Activated CD8-positive, alpha-beta memory T cell treated with anti-CD3 and anti-CD28 coated beads, Interleukin-2, amount 50 U/mL, for 48 hours (primary cell): ENCODE data around the gene DTX4.

Experiments used
- DNase-seq: peaks from one replicate; pipeline ENCODE4 v3.0.0-alpha.2; 2020

The DTX4 gene

DNA sequence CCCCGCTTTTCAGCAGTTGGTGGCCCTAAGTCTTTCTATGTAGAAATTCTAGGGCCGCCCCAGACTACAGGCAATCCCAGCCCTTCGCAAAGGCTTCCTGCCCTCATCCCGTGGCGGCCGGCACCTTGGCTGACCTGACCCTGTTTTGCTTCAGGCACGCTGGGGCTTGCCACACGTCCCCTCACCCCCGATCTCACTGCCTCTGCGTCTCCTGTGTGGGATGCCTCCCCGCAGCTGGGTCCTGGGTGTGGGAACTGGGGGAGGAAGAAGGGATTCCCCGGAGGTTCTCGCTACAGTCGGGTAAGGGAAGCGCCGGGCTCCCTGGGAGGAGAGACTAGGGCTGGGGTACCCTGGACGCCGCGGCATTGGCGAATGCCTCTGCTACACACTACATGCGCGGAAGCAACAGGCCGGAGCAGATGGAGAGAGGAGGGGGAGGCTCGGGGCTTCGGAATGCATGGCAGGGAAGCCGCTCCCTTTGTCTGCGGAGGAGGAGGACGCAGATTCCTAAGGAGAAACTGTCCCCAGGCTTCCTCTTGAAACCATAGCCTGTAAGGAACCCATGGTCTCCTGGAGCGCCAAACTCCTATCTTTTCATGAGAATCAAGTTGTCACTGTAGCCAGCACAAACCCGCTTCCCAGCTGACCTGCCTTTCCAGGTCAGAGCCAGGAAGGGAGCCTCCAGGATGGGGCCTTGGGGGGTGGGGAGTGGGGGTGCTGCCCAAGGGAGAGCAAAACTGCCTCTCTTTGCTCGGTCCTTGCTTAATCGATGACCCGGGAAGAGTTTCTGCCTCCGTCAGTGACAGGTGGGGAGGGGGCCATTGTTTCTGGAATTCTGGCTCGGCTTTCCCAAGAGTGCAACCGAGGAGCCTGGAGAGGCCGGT, 1.4 kb downstream of the DTX4 start:
- DNase-seq, result peak; percentile 58

DNA sequence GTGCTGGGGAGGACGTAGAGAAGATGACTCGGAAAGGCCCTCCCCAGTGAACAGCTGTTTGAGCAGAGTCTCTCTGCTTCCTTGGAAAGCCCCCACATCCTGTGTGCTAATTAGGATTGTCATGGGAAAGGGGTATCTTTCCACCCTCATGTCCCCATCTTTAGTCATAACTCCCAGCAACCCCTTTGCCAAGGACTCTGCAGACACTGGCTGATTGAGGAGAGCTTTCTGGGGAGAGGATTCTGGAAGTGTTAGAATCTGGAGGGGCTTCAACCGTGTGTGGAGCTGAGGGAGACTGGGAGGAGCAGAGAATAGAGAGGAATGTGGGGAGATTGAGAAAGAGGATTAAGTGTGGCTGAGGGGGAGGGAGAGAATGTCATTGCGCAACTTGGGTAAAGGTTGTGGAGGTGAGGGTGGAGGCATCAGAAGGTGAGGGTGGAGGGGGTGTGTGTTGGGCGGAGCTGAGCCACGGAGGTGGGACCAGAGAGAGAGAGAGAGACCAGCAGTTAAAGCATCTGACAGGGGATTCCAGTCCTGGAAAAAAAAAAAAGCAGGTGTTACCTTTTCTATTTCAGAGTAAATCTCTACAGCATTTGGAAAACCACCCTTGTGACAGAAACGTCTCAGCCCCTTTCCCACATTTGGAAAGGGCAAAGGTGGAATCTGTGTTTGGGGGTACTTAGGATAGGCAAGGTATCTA, 2.2 kb downstream of the DTX4 start:
- DNase-seq, result no peak

DNA sequence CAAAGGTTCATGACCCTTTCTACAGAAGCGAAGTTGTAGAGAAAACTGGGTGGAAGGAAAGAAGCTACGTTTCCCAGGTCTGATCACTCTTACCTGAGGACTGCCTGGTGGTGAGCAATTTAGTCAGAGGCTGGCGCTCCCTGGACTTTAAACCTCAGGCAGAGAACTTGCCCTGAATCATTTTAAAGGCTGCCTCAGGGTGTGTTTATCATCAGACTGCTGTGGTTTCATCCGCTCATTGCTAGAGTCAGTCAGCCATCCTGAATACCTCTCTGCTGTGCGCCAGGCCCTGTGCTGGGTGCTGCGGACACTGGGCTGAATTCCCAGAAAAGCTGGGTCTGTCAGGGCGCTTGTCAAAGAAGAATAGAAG, 2.7 kb downstream of the DTX4 start:
- no peak for DNase-seq

DNA sequence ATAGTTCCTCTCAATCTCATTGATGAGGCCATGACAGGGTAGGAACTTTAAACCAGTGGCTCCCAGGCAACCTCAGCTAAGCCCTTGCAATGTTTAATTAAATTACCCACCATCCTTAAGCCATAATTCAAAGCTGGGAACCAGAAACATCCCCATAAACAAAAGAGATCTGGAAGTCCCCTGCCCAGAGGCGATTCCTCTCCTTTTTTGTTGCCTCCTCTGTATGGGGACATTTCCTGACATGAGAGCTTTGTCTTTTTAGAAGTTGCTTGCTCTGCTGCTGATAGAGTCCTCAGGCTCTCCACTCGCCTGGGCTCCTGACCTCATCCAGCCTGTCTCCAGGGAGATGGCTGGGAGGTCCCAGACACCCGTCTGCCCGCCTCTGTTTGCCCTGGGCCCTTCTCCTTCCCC, 3.2 kb downstream of the DTX4 start:
- DNase-seq, result no peak

GRCh38 chr11:59176330-59176729, 4.4 kb downstream of the DTX4 start:
- no peak for DNase-seq

DNA sequence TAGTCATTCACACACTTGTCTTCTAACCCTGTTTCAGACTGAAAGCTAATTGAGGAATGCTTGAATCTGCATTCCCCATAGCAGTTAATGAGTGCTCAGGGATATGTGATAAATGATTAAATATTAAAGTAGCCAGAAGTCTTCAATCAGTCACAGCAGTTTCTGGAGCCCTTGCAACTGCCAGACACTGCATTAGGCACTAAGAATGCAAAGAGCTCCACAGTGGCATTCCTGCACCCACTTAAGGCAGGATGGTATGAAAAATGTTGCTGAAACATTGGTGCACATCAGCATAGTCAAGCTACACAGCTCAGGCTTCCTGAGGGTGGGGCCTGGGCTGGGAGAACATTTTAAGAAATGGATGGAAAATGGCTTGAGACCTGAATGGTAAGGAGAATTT, 6.5 kb downstream of the DTX4 start:
- DNase-seq, result no peak

- DNase-seq, result no peak
These were observed 7.2 kb downstream of the DTX4 start for GRCh38 chr11:59179121-59179520.

DNA sequence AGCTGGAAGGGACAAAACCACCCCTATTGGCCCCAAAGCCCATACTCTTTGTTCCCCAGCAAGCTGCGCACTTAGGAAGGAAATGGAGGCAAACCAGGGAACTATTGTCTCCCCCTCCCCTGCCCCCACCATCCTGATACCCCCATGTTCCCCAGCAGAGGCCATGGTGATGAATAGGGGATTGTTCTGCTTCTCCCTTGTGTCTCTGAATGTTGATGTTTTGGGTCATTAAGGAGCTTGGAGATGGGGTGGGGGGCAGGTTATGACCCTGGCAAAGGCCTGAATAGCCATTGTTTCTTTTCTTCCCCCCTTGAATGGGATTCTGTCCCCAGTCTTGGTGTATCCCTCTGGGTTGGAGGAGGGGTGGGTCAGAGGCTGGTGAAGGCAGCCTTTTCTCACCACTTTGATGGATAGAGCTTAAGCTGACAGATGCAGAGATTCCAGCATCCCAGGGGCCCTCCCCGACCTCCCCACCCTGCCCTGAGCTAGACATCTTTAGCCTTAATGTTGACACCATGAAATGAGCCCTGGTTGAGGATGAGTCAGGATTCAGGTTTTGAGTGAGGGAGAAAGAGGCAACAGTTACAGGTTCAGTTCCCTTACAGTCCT, 8.3 kb downstream of the DTX4 start:
- DNase-seq, result no peak

- no peak for DNase-seq
These were observed 9.0 kb downstream of the DTX4 start for GRCh38 chr11:59180907-59181306.

- DNase-seq, result no peak
These were observed 10.0 kb downstream of the DTX4 start for GRCh38 chr11:59181746-59182456.

DNA sequence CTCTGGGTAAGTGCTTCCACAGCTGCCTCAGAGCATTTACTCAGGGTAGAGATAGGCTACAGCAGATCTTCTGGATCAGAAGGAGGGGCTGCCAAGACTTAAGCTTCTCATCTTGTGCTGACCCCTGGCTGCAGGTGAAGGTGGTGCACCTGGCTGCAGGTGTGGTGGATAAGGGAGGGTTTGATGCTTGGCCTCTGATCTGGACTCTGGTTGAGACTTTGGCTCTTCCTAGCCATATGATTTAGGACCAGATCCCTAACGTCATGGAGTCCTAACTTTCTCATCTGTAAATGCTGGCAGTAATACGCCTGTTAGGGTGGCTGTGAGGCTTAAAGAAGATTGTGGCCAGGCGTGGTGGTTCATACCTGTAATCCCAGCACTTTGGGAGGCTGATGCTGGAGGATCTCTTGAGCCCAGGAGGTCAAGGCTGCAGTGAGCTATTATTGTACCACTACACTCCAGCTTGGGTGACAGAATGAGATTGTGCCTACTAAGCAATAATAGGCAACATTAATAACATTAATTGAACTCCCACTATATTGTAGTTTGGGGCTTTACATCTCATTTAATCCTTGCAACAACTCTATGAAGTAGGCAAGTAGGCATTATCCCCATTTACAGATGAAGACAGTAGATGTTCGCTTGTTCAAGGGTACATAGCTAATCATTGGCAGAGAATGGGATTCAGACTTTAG, 10.7 kb downstream of the DTX4 start:
- no peak for DNase-seq

DNA sequence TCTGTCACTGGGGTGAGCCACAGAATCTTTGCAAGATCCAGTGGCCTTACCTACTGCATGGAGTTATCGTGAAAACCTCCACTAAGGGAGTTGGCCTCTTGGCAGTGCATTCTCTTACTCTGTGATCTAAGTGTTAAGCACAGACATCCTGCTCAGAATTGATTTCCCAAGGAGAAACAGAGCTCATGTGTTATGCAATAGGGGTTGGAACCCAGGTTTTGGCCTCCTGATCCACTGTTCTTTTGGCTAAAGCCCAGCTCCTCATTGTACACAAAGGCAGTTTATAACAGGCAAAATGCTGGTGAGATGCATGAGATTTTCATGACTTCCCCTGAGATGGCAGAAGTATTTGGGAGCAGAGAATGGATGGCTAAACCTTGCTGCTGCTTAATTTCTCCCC, 11.8 kb downstream of the DTX4 start:
- no peak for DNase-seq

DNA sequence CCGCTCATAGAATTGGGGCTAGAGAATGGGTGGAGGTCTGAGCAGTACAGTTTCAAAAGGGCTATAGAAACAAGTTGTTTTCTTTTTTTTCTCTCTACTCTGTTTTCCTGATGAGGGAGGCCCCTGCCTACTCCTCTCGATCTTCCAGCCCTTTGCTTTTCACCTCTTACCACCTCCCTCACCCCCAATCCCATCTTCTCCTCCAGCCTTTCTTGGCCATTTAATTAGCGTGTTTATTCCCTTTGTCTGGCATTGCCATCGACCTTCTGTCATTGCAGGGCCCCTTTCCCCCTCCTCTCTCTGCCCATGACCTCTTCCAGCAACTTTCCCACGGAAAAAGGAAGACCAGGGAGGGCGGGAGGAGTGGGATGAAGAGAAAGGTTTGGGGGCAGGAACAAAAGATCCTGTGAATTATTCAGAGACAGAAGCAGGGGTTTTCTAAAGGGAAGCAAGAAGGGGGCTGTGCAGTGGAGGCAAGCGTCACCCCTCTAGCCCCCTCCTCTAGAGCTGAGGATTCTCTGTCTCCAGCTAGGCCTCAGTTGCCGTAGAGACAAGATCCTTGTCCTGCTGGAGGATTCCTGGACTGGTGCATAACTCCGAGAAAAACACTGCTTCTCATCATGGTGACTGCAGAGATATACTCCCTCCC, 12.9 kb downstream of the DTX4 start:
- no peak for DNase-seq

DNA sequence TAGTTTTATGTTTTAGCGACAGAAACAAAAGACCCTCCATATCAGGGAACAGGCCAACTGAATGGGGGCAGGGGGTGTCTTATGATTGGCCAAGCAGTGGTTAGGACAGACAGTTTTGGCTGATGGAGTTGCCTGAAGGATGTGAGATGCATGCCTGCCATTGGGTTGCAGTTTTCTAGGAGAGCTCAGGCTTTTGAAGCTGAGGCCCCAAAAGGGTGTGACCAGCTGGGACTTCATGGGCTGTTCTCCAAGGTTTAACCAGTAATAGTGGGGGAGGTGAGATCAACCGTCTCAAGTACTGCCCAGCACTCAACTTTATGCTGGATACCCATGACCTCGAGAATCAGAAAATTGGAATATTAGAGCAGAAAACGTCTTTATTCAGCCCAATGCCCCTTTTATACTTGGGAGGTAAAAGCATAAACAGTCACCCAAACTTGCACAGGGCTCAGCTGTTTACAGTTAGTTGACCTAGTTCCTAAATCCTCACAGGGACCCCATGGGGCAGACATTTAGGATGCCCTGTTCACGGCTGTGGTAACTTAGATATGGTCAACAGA, 13.5 kb downstream of the DTX4 start:
- DNase-seq, result no peak

- peak; percentile 81 for DNase-seq
These were observed 14.2 kb downstream of the DTX4 start for GRCh38 chr11:59186130-59186594.

GRCh38 chr11:59187035-59187434, 15.1 kb downstream of the DTX4 start:
- DNase-seq, result no peak

DNA sequence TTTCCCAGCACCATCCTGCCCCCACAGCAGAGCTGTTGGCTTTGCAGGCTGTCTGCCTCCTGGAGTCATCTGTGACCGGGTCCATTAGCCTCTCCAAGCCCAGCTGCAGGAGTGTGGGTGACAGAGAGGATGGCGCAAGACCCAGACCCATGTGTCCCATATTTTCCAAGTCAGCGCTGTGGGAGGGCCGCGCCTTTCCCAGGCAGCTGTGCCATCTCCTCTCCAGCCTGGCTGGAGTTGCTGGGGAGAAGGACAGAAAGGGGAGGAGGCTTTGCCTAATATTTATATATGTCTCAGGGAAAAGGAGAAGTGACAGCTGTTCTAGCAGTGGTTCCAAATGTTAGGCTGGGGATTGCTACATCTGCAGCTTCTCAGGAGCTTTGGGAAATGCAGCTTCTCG, 15.7 kb downstream of the DTX4 start:
- no peak for DNase-seq

DNA sequence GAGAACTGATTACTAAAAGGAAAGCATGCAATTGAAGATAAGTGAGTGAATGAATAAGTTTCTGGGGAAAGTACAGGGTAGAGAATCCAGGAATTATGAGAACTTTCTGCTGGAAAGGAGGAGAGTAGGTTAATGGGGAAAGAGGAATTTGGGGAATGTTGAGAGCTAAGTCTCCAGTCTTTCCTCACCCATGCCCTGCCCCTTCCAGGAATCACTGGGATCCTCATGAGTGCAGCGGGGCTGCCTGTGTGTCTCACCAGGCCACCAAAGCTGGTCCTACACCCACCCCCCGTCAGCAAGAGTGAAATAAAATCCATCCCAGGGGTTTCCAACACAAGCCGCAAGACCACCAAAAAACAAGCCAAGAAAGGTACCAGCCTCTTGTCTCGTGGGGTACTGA, 17.0 kb downstream of the DTX4 start:
- DNase-seq, result no peak

DNA sequence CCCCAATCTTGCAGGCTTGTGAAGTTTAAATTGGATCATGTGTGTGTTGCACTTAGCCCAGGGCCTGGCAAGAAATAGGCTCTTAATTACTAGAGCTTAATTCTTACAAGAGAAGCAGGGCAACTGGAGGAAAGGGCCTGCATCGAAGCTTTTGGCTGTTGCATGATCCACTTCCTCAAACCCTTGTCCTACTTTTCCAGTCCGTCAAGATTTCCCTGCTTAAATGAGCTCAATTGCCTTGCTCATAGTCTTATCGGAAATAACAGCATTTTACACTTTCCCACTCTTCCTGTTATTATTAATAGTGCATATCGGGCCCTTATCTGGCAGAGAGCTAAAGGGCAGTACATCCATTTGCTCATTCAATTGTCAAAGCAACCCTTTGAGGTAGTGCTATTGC, 18.1 kb downstream of the DTX4 start:
- no peak for DNase-seq

DNA sequence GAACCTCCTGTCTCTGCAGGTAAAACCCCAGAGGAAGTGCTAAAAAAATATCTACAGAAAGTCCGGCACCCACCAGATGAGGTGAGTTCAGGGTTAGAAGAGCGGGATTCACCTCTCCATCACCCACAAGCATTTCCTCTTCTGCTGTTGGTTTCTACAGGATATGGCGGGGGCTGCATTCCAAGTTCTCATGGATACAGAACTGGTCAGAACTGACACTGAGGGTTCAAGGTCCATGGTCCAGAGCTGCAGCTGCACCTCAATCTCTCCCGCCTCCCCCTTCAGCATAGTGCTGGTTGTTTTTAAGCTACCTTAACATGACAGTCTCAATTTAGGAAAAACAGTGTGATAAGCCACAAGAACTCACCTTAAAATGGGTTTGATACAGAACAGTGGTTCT, 19.2 kb downstream of the DTX4 start:
- DNase-seq, result no peak

DNA sequence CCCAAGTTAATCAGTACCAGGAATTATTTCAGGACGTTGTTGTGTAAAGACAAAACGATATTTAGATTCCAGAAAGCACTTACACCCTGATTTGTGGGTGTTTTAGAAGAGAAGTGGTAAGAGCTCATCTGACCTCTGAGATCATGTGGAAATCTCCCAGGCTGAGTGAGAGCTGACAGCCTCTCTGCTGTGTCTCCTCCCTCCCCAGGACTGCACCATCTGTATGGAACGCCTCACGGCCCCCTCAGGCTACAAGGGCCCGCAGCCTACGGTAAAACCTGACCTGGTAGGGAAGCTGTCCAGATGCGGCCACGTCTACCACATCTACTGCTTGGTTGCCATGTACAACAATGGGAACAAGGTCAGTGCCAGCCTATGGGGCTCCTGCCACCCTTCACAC, 20.0 kb downstream of the DTX4 start:
- DNase-seq, result no peak
